HG03432 (cell line): ENCODE measurements around the gene PDE4C.

ENCODE experiments used
- ATAC-seq: cut with Tn5 transposase; IDR thresholded peaks from one replicate; pipeline ENCODE4 v1.9.1; 2021; ENCODE audit warnings: mild to moderate bottlenecking, moderate library complexity; ENCODE audit not compliant: unreplicated experiment

Gene PDE4C

DNA sequence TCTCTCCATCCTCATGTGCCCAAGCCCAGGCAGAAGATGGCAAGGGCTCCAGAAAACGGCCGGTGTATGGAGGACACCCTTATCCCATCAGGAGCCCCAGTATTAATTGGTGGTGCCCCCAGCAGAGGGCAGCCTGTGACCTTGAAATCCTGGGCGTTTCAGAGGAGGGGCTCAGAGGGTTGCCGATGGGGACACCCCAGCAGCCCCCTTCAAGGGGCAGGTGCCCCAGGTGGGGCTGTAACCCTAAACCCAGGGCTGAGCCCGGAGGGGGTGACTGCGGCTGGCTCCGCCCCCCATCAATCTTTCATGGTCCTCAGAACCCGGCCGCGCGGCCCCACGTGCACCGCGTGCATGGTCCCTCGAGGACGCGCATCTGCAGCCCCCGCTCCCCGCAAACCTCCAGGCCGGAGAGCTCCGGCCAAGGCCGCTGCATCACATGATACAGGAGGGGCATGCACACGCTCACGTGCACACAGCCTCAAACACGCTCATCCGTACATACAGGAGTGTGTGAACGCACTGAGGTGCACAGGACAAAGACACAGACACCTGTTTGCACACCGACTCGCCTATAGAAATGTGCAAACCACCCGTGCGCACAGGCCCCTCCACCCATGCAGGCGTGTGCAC, 23.3 kb downstream of the PDE4C start:
- ATAC-seq, result no peak

DNA sequence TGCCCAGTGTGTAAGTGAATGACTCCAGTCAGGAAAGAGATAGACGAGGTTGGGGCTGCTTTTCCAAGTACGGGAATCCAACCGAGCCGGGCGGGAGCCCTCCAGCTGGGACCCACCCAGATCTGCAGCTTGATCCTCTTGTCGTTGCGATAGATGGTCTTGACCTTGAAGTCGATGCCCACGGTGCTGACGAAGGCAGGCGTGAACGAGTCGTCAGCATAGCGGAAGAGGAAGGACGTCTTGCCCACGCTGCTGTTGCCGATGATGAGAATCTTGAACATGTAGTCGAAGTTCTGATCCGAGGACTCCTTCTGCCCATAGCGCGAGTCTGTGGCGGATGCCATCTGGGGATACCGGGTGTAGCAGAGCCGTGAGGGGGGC, 23.9 kb downstream of the PDE4C start:
- ATAC-seq, result no peak

DNA sequence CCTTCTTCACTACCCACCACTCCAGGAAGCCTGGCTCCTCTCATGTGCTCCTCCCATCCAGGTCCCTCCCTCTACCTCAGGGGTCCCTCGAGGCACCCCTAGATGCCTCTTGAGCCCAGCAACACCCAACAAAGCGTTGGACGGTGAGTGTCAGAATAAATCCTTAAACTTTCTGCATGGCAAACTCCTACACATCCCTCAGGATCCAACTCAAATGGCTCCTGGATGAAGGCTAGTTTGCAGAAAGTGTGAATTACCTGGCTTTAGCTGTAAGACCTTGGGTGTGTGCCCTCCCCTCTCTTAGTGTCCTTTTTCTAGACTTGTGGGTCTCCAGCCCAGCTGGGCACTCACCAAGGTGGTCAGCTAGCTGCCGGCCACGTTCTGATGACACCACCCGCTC, 27.9 kb downstream of the PDE4C start:
- no peak for ATAC-seq

DNA sequence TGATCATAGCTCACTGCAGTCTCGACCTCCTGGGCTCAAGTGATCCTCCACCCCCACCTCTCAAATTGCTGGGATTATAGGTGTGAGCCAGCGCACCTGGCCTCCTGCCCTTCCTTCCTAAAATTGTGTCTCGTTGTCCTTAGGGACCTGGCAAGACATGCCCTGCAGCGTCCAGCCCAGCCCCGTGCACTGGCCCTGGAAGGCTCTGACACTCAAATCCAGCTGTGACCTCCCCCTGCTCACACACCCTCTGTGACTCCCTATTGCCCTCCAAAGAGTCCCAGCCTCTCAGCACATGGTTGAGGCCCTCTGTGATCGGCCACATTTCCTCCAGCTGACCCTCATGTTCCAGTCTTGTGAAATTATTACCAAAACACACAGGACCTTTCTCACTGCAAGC, 28.3 kb downstream of the PDE4C start:
- ATAC-seq, result no peak

DNA sequence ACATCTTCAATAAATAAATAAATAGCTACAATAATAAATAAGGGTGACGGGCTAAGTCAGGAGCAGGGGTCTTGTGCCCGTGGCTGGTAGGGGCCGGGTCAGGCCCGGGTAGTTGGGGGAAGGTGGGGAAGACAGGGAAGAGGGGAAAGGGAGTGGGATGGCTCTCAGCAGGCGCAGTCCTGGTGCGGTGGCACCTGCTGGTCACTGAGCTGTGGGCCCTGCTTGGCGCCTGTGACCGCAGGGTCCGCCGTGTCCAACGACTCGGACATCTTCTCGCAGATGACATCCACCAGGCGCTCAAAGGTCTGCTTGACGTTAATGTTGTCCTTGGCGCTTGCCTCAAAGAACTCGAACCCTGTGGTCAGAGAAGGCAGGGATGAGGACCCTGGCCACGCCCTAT, 28.9 kb downstream of the PDE4C start:
- ATAC-seq, result no peak

DNA sequence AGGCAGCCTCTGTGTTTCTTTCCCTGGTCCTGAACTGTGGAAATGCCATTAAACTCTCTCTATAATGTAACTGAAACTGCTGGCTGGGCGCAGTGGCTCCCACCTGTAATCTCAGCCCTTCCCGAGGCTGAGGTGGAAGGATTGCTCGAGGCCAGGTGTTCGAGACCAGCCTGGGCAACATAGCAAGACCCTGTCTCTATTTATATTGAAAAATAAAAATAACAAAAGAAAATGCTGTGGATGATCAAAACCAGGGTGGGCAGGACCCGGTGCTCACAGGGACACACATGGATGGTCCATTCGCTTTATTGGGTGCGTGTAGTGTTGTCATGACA, 29.8 kb downstream of the PDE4C start:
- ATAC-seq, result no peak

DNA sequence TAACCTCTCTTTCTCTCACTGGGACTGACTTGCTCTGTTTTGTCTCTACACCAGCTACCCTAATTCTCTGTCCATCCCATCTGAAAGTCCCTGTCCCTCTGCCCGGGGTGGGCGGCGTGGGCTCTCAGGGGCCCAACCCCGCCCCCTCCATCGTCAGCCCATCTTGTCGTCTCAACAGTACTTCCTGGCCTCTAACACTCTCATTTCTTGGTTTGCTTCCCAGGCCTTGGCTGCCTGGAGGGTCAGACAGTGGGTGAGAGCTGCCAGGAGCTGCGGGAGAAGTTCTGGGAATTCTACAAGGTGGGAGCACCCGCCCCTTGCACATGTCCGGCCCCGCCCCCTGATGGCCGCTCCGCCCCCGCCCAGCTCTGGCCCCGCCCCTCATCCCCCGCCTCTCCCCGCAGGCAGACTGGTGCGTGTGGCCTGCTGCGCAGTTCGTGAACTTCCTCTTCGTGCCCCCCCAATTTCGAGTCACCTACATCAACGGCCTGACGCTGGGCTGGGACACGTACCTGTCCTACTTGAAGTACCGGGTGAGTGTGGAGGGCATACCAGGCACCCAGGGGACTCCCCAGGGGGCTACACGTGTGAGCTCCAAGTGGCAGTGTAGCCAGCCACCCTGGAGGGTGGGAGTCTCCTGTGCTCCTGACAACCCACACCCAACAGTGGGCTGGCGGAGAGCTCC, 31.5 kb downstream of the PDE4C start:
- ATAC-seq, result no peak

DNA sequence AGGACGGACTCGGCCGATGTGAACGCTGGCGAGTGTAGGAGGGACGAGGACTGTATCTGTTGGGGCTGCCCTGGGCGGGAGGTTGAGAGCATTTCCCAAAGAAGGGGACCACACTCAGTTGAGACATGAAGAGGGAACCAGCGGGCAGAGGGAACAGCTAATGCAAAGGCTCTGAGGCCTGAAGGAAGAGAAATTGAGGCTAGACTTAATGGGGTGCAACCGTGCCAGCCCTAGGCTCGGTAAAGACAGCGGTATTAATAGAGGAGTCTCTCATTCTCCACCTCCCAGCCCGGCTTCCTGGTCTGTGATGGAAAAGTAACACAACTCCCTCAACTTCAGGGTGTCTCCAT, 32.1 kb downstream of the PDE4C start:
- no peak for ATAC-seq

DNA sequence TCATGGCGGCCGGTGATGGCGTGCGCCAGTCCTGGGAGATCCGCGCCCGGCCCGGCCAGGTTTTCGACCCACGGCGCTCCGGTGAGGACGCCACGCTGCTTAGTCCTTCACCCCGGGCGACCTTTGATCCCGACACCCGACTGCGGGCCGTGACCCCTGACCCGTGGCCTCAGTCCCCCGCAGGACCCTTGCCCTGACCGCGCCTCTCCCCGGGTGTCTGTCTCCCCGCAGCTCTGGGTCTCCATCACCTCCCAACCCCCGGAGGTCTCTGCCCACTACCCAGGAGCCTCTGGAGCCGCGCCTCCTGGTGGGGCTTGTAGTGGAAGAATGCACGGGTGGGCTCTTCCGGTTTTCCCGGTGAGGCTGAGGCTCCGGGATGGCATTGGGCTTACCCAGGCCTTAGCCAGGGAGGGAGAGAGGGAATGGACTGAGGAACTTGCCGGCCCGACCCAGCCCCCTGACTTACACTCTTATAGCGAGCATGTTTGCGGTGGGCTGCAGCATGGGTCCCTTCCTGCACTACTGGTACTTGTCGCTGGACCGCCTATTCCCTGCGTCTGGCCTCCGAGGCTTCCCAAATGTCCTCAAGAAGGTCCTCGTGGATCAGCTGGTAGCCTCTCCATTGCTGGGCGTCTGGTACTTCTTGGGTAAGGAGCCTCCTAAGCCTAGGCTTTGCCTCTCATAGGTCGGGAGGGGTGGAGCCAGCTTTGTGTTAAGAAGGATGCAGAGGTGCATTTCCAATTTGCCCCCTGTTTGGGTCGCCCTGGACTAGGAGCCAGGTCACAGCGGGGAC, 32.7 kb downstream of the PDE4C start:
- ATAC-seq, result no peak

DNA sequence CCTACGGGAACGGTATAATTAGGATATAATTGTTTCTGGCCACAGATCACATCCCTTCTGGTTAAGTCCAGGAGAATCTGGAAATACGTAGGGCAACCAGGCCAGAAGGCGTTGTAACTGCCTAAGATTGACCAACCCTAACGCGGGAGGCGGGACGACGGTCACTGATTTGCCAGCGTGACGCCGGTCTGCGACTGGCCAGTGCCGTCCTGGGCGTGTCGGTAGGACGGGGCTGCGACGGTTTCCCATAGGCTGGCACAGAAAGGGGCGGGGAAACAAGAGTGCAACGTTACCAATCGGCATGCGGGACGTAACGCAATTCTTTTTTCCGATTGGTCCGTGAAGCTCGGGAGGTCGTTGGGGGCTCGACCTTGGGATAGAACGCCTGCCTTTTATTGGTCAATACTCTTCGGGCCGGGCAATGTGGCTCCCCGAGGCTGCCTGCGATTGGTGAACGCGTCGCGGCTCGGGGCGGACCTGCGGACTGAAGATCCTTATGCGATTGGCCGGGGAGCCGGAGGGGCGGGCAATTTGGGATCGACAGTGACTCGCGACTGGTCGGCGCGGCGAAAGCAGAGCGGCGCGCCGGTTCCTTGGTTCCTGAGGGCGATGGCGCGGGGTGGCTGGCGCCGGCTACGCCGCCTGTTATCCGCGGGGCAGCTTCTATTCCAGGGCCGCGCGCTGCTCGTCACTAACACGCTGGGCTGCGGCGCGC, 33.4 kb downstream of the PDE4C start, which contains the start of gene MPV17L2:
TSS of gene MPV17L2 (plus strand) at position 546 of the 715 bp plus-strand sequence. CDS start at position 610, 64 bp downstream.
- ATAC-seq, result peak; percentile 84

DNA sequence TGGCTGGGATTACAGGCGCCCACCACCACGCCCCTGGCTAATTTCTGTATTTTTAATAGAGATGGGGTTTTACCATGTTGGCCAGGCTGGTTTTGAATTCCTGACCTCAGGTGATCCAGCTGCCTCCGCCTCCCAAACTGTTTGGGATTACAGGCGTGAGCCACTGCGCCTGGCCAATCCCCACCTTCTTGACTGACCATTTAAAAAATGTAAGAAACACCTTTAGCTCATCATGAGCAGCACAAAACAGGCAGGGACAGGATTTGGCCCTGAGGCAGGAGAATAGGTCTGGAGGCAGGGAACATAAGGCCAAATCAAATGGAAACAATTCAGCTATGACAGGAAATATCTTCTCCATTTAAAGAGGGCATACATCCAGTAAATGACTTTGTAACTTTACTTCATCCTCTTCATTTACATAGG, 34.6 kb downstream of the PDE4C start:
- no peak for ATAC-seq

DNA sequence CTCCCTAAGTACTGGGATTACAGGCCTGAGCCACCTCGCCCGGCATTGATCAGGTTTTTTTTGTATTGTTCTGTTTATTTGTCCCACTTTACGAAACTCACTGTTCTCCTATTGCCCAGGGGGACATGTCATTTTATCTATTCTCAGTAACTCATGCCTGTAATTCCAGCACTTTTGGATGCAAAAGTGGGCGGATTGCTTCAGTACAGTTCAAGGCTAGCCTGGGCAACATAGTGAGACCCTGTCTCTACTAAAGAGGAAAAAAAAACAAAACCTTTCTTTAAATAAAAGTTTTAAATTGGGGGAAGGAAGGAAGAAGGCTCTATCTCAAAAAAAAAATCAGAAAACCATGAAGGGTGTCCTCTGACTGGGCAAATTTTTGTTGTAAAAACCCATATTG, 36.0 kb downstream of the PDE4C start:
- no peak for ATAC-seq

DNA sequence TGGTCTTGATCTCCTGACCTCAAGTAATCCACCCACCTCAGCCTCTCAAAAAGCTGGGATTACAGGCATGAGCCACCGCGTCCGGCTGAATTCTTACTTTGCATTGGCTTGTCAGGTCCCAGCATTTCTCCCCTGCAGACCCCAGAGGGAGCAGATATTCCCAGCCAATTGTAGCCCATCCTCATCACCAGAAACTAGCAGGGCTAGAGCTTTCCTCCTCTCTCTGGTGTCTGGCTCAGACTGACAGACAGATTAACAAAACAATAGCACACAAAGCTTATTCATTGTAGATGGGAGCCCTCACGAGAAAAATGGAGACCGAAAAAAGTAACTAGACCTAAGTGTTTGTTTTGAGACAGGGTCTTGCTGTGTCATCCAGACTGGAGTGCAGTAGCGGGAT, 40.7 kb downstream of the PDE4C start:
- ATAC-seq, result no peak

DNA sequence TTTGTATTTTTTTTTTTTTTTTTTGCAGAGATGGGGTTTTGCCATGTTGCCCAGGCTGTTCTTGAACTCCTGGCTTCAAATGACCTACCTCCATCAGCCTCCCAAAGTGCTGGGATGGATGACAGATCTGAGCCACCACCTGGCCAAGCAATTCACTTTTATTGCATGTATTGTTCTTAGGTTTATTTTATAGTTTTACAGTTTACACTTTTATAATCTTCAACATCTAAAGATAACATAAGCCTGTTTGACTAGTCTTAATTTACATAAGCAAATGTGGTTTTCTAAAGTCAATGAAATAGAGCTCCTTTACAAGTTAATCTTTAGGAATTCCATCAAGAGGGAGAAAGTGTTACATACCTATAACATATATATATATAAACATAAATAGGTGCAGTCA, 42.7 kb downstream of the PDE4C start:
- no peak for ATAC-seq

DNA sequence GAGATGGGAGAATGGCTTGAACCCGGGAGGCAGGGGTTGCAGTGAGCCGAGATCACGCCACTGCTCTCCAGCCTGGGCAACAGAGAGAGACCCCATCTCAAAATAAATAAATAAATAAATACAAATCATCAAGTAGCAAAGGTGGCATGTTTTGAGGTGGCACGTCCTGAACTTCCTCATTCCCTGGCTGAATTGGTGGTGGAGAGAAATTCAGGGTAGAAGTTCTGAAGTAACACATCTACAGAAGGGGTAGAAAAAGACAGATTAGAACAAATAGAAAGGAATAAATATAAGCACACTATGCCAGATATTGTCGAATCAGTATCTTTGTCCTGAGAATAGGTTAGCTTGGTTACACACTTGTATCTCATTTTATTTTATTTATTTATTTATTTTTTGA, 46.3 kb downstream of the PDE4C start:
- no peak for ATAC-seq

DNA sequence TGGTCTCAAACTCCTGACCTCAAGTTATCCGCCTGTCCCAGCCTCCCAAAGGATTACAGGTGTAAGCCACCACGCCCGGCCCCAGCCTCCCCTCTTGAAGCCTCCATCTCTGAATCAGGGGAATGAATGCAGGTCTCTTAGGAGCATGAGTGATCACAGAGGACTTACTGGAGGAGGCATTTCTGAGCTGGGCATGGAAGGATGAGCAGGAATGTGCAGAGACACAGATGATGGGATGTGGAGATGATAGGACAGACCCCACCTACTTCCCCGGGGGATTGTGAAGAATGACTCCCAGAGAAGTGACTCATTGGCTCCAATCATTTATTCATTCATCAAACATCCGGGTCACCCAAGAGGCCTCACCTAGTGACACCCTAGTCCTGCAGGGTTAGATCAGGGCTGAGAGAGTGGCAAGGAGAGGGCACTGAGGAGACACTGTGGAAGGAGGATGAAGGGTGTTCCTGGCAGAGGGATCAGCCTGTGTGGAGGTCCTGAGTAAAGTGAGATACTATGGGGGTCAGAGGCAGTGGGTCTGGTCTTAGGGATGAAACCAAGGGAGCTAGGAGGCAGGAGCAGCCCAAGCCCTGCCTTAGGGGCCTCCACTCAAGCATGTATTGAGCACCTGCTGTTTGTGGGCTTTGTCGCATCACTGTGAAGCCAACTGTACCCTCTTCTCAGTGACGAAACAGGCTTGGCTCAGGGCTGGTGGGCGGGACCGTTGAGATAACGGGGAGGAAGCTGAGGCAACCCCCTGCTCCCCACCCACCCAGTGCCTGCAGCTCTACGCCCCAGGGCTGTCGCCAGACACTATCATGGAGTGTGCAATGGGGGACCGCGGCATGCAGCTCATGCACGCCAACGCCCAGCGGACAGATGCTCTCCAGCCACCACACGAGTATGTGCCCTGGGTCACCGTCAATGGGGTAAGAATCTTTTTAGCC, 49.6 kb downstream of the PDE4C start:
- no peak for ATAC-seq

DNA sequence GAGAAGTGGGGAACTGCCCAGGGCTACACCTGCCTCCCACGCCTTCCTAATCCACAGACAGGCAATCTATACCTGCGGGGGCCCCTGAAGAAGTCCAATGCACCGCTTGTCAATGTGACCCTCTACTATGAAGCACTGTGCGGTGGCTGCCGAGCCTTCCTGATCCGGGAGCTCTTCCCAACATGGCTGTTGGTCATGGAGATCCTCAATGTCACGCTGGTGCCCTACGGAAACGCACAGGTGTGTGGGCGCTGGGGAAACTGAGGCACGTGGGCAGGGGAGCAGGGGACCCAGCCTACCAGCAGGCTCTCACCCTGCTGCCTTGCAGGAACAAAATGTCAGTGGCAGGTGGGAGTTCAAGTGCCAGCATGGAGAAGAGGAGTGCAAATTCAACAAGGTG, 51.3 kb downstream of the PDE4C start:
- no peak for ATAC-seq
